ENCODE data around the gene MLH3.

- TF ChIP-seq EZH2phosphoT487 (IDR thresholded peaks at IDR 0.05; ENCODE audit: insufficient read depth, low read depth) (no peak), EZH2 (IDR thresholded peaks at IDR 0.05; ENCODE audit: insufficient read depth, poor library complexity, severe bottlenecking) (no peak)
Measured at GRCh38 chr14:75084513-75084912, 33.2 kb upstream of the MLH3 start.
